ENCODE measurements around the gene LASP1.

DNA sequence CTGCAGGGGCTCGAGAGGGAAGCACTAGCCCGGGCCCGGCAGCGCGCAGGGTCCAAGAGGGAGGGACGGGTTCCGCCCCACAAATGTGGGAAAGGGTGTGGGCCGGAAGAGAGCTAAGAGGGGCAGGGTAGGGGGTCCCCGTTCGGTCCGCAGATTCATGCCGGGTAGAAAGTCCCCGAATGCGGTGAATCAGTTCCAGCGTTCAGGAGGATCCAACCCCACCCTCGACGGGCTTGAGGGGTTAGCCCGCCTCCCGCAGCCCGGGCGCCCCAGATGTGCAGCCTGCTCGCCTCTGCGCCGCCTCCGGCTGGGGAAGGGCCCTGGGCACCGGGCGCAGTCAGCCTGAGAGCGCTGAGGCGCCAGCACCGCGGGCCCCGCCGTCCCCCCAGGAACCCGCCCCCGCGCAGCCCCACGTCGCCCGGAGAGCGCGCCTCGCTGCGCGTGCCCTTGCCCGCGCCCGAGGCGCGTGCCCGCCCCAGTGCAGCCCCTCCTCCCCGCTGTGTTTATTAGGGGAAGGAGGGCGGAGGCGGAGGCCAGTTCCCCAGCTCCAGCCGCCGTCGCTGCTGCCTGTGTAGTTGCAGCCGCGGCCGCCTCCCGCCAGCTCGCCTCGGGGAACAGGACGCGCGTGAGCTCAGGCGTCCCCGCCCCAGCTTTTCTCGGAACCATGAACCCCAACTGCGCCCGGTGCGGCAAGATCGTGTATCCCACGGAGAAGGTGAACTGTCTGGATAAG lies at the start of gene LASP1:
- peak in 2 of 6 experiments; percentile 1 for TF ChIP-seq CTCF (IDR thresholded peaks at IDR 0.05)
- TF ChIP-seq POLR2A (IDR thresholded peaks at IDR 0.05): peak; percentile 95 to 98

Data from thyroid gland (tissue), 4 donors.